ENCODE data around the gene ADAM22.

The ADAM22 gene

DNA sequence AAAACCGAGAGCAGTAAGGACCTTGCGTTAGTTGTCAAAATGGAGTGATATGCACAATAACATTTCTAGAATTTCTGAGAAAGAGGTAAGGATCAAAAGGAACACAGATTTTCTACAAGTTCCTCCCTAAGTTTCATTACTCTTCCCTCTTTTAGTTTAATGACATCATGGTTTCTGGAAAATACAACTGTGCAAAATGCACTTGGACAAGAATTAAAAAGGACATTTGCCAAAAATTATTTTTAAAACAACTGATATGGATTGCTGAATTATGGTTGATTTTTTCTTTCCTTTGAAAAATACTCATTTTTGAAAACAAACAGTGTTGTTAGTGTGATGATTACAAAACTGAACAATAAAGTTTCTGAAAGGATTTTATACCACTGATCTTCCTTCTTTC, 233.7 kb downstream of the ADAM22 start:
- no peaks in the 10 kb centered on the region for H3K9me3 Mint-ChIP-seq
- no peaks in the 10 kb centered on the region for H3K4me1 Mint-ChIP-seq
- H3K36me3 Mint-ChIP-seq (ENCODE audit: insufficient read depth) = no peaks in the 10 kb centered on the region
- no peak for DNase-seq (ENCODE audit: low spot score in 2 of 2)
- no peak overlapping the region for H3K4me3 Mint-ChIP-seq
- no peak overlapping the region for H3K27ac Mint-ChIP-seq (ENCODE audit: low read depth)
- H3K27me3 Mint-ChIP-seq = no peaks in the 10 kb centered on the region
- ATAC-seq (replicated peaks; ENCODE audit: extremely low read depth, poor library complexity, severe bottlenecking) = no peak

- no peak overlapping the region for H3K27ac Mint-ChIP-seq (ENCODE audit: low read depth)
- H3K9me3 Mint-ChIP-seq = no peaks in the 10 kb centered on the region
- H3K4me1 Mint-ChIP-seq = no peaks in the 10 kb centered on the region
- no peak overlapping the region for H3K4me3 Mint-ChIP-seq
- DNase-seq (ENCODE audit: low spot score in 2 of 2) = no peak
- no peak for ATAC-seq (replicated peaks; ENCODE audit: extremely low read depth, poor library complexity, severe bottlenecking)
- H3K27me3 Mint-ChIP-seq = no peaks in the 10 kb centered on the region
- H3K36me3 Mint-ChIP-seq (ENCODE audit: insufficient read depth) = no peaks in the 10 kb centered on the region
These were observed 235.8 kb downstream of the ADAM22 start for GRCh38 chr7:88169717-88170320.

DNA sequence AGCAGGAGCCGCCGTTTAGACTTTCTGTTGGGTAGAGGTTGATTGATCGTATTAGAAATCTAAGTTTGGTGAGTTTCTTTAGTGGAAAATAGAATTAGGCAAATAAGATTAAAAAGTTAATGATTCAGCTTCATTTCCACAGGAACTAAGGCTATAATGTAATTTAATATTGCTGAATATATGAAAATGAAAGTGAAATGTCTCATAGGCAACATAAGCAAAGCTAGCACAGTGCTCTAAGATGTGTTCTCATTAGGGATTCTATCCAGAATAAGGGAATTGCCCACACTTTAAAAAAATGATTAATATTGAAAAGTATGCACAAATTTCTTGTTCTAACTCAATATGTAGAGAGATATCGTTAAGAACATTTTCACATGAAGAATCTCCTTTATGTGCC, 238.8 kb downstream of the ADAM22 start:
- DNase-seq (ENCODE audit: low spot score in 2 of 2) (no peak), ATAC-seq (replicated peaks; ENCODE audit: extremely low read depth, poor library complexity, severe bottlenecking) (no peak)
- no peaks in the 10 kb centered on the region for H3K9me3 Mint-ChIP-seq
- no peak overlapping the region for H3K4me3 Mint-ChIP-seq
- no peaks in the 10 kb centered on the region for H3K36me3 Mint-ChIP-seq (ENCODE audit: insufficient read depth)
- no peak overlapping the region for H3K27ac Mint-ChIP-seq (ENCODE audit: low read depth)
- no peaks in the 10 kb centered on the region for H3K4me1 Mint-ChIP-seq
- H3K27me3 Mint-ChIP-seq = no peaks in the 10 kb centered on the region

DNA sequence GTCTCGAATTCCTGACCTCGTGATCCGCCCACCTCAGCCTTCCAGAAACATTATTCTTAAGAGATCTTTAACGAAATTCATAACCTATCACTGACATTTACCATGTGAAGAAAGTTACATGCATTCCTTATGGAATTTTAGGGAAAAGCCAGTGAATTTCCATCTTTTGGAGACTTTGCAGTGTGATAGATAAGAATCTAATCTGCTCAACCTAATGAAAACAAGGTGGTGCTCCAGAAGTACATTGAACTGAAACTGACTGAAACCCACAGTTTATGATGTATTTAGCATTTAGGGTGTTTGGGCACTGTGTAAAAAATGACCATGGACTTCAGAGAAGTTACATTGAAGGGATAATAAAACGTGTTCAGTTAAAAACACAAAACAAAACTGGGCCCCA, 242.1 kb downstream of the ADAM22 start:
- no peaks in the 10 kb centered on the region for H3K4me1 Mint-ChIP-seq
- no peak overlapping the region for H3K27ac Mint-ChIP-seq (ENCODE audit: low read depth)
- ATAC-seq (replicated peaks; ENCODE audit: extremely low read depth, poor library complexity, severe bottlenecking) (no peak), DNase-seq (ENCODE audit: low spot score in 2 of 2) (no peak)
- H3K4me3 Mint-ChIP-seq = no peak overlapping the region
- no peaks in the 10 kb centered on the region for H3K36me3 Mint-ChIP-seq (ENCODE audit: insufficient read depth)
- no peaks in the 10 kb centered on the region for H3K9me3 Mint-ChIP-seq
- H3K27me3 Mint-ChIP-seq = no peaks in the 10 kb centered on the region

- Mint-ChIP-seq H3K36me3 (ENCODE audit: insufficient read depth) (peaks cover 3% of the 10 kb centered on the region), H3K4me1 (no peaks in the 10 kb centered on the region), H3K27ac (ENCODE audit: low read depth) (no peak overlapping the region), H3K9me3 (no peaks in the 10 kb centered on the region), H3K27me3 (no peaks in the 10 kb centered on the region), H3K4me3 (no peak overlapping the region)
- DNase-seq (ENCODE audit: low spot score in 2 of 2) (no peak), ATAC-seq (replicated peaks; ENCODE audit: extremely low read depth, poor library complexity, severe bottlenecking) (no peak)
These were observed 249.0 kb downstream of the ADAM22 start for GRCh38 chr7:88183051-88183450.

DNA sequence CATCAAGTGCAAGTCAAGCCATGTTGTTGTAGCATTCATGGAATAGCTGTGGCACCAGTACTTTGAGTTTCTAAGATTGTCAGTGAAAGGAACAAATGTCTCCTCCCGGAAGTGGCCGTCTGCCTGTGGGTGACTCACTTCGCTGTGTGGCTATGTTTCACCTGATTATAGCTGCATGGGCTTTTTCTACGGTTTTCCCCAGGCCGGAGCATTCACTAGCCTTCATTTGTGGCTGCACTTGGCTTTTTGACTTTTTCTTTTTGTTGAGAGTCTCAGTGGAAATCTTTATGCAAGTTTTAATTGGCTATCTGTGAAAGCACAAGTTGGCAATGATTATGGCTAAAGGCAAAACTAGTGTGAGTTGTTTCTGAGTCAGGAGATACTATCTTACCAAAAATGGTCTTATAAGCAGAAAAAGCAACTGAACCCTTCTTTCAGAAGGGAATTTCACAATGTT, 250.8 kb downstream of the ADAM22 start:
- Mint-ChIP-seq H3K27me3 (no peaks in the 10 kb centered on the region), H3K4me3 (no peak overlapping the region), H3K27ac (ENCODE audit: low read depth) (no peak overlapping the region), H3K9me3 (no peaks in the 10 kb centered on the region), H3K4me1 (no peaks in the 10 kb centered on the region), H3K36me3 (ENCODE audit: insufficient read depth) (peaks cover 3% of the 10 kb centered on the region)
- ATAC-seq (replicated peaks; ENCODE audit: extremely low read depth, poor library complexity, severe bottlenecking) (no peak), DNase-seq (ENCODE audit: low spot score in 2 of 2) (no peak)

DNA sequence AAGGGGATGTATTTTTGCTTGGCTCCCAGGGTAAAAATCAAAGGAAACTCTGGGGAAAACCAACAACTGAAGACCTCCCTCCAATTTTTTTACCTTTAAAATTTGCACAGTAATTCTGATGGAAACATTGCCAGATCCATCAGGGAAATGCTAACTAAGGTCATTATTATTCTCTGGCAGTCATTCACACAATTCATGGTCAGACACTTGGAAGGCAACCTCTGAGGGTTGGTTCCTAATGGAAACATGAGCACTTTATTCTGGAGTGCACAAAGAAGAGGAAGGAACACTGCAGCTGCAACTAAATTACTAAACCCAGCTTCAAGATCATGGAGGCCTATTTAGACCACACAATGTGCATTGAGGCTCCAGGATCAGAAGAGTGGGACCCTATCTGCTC, 251.6 kb downstream of the ADAM22 start:
- H3K4me1 Mint-ChIP-seq = no peaks in the 10 kb centered on the region
- H3K27me3 Mint-ChIP-seq = no peaks in the 10 kb centered on the region
- no peaks in the 10 kb centered on the region for H3K9me3 Mint-ChIP-seq
- no peak for ATAC-seq (replicated peaks; ENCODE audit: extremely low read depth, poor library complexity, severe bottlenecking)
- no peak overlapping the region for H3K4me3 Mint-ChIP-seq
- DNase-seq (ENCODE audit: low spot score in 2 of 2) = no peak
- H3K27ac Mint-ChIP-seq (ENCODE audit: low read depth) = no peak overlapping the region
- peaks cover 3% of the 10 kb centered on the region for H3K36me3 Mint-ChIP-seq (ENCODE audit: insufficient read depth)

- H3K36me3 Mint-ChIP-seq (ENCODE audit: insufficient read depth) = no peaks in the 10 kb centered on the region
- H3K27ac Mint-ChIP-seq (ENCODE audit: low read depth) = no peak overlapping the region
- no peaks in the 10 kb centered on the region for H3K9me3 Mint-ChIP-seq
- H3K27me3 Mint-ChIP-seq = no peaks in the 10 kb centered on the region
- no peaks in the 10 kb centered on the region for H3K4me1 Mint-ChIP-seq
- DNase-seq (ENCODE audit: low spot score in 2 of 2) (no peak), ATAC-seq (replicated peaks; ENCODE audit: extremely low read depth, poor library complexity, severe bottlenecking) (no peak)
- no peak overlapping the region for H3K4me3 Mint-ChIP-seq
These were observed 257.9 kb downstream of the ADAM22 start for GRCh38 chr7:88191911-88192310.

GRCh38 chr7:88200261-88200660, 266.2 kb downstream of the ADAM22 start:
- H3K27ac Mint-ChIP-seq (ENCODE audit: low read depth) = no peak overlapping the region
- ATAC-seq (replicated peaks; ENCODE audit: extremely low read depth, poor library complexity, severe bottlenecking) (no peak), DNase-seq (ENCODE audit: low spot score in 2 of 2) (no peak)
- peaks cover 24% of the 10 kb centered on the region for H3K4me1 Mint-ChIP-seq
- no peaks in the 10 kb centered on the region for H3K27me3 Mint-ChIP-seq
- no peaks in the 10 kb centered on the region for H3K9me3 Mint-ChIP-seq
- no peak overlapping the region for H3K4me3 Mint-ChIP-seq
- H3K36me3 Mint-ChIP-seq (ENCODE audit: insufficient read depth) = peaks cover 14% of the 10 kb centered on the region

DNA sequence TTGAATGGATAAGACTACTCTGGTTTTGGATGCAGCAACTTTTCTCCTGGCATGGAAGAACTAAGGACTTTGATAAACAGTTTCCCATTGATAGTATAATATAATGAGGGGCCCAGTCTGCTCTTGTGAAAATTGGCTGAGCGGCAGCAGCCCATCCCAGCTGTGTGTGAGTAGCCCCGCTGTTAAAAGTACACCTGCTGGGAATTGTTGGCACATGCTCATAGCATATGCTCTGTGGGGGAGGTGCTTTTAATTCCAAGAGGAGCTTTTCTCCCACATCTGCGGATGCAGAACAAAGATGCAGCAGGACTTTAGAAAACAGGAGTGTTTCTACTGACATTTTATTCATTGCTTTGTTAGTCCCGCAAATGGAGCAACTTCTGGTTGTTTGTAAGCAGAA, 266.7 kb downstream of the ADAM22 start:
- H3K27me3 Mint-ChIP-seq = no peaks in the 10 kb centered on the region
- no peaks in the 10 kb centered on the region for H3K9me3 Mint-ChIP-seq
- H3K4me1 Mint-ChIP-seq = peaks cover 24% of the 10 kb centered on the region
- no peak overlapping the region for H3K4me3 Mint-ChIP-seq
- no peak overlapping the region for H3K27ac Mint-ChIP-seq (ENCODE audit: low read depth)
- ATAC-seq (replicated peaks; ENCODE audit: extremely low read depth, poor library complexity, severe bottlenecking) (no peak), DNase-seq (ENCODE audit: low spot score in 2 of 2) (no peak)
- peaks cover 15% of the 10 kb centered on the region for H3K36me3 Mint-ChIP-seq (ENCODE audit: insufficient read depth)

DNA sequence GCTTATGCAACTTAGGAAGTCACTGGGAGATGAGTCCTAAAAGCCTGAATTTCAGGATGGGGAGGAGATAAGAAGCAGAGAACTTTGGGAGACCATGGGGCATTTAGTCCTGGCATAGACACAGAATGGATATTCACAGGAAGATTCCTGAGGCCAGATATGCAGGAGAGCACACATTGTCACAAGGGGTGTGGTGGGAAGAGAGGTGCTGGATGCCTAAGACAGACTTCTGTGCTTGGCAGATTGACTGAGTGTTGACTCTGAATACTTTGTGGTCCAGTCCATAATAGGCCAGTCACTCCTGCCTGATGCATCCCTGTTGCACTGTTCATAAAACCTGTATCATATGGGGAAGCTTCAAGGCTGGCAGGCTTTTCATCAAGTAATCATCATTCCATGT, 267.3 kb downstream of the ADAM22 start:
- no peak for DNase-seq (ENCODE audit: low spot score in 2 of 2)
- Mint-ChIP-seq H3K4me1 (peaks cover 24% of the 10 kb centered on the region), H3K27me3 (no peaks in the 10 kb centered on the region), H3K36me3 (ENCODE audit: insufficient read depth) (peaks cover 20% of the 10 kb centered on the region), H3K27ac (ENCODE audit: low read depth) (no peak overlapping the region), H3K4me3 (no peak overlapping the region), H3K9me3 (no peaks in the 10 kb centered on the region)
- ATAC-seq (replicated peaks; ENCODE audit: extremely low read depth, poor library complexity, severe bottlenecking) = no peak

DNA sequence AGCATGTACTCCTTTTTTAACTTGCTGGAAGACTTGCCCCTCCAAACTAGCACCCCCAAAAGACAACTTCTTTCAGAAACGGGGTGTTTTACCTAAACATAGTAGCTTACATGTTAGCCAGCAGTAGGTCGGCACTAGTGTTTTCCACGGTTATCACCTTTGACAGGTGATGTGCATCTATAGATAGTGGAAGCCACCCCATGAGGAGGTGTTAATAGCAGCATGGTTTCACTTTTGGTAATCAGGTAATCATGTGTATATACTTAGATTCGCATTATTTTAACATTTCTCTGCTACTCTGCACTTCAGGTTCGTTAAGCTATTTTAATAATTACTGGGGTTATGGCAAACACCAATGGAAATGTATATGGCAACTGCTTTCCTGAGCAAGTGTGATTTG, 268.2 kb downstream of the ADAM22 start:
- no peaks in the 10 kb centered on the region for H3K27me3 Mint-ChIP-seq
- no peak overlapping the region for H3K4me3 Mint-ChIP-seq
- H3K9me3 Mint-ChIP-seq = no peaks in the 10 kb centered on the region
- H3K27ac Mint-ChIP-seq (ENCODE audit: low read depth) = peak overlapping the region; percentile 35
- DNase-seq (ENCODE audit: low spot score in 2 of 2) = no peak
- peak; percentile 73 for ATAC-seq (replicated peaks; ENCODE audit: extremely low read depth, poor library complexity, severe bottlenecking)
- peaks cover 24% of the 10 kb centered on the region for H3K4me1 Mint-ChIP-seq
- H3K36me3 Mint-ChIP-seq (ENCODE audit: insufficient read depth) = peaks cover 26% of the 10 kb centered on the region

DNA sequence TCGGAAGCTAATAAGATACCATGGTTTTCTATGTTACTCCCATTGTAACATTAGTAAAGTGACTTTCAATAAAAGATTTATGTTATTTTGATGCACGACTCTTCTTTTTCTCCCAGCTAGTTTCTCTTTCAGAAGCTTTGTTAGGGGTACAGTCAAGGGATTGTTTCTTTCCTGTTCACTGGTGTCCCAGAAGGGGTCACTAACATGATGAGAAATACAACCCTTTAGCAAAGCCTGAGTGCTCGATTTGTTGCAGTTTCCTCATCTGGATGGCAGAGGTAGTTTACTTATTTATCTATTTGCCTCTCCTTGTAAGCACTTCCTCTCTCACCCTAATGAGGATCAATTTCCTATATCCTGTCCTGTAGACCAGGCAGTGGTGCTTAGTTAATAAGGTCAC, 268.7 kb downstream of the ADAM22 start:
- H3K27ac Mint-ChIP-seq (ENCODE audit: low read depth) = peak overlapping the region; percentile 20
- peak; percentile 32 for ATAC-seq (replicated peaks; ENCODE audit: extremely low read depth, poor library complexity, severe bottlenecking)
- peaks cover 31% of the 10 kb centered on the region for H3K36me3 Mint-ChIP-seq (ENCODE audit: insufficient read depth)
- peaks cover 24% of the 10 kb centered on the region for H3K4me1 Mint-ChIP-seq
- DNase-seq (ENCODE audit: low spot score in 2 of 2) = no peak
- H3K9me3 Mint-ChIP-seq = no peaks in the 10 kb centered on the region
- H3K4me3 Mint-ChIP-seq = no peak overlapping the region
- H3K27me3 Mint-ChIP-seq = no peaks in the 10 kb centered on the region

DNA sequence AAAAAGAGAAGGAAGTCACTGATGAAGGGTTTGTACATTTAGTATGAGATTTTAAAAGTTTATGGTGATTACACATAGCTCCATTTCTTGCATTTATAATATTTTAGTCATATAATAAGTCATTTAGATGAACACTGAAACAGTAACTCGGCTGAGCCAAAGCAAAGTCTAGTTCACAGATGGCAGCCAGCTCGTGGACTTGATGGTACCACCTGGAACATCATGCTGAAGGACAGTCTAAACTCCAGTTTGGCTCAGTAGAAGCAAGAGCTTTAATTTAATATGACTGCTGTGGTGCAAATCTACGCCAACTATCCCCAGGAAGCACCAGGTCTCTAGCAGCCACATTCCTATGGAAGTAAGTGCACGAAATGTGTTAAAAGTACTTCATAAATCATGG, 269.4 kb downstream of the ADAM22 start:
- H3K9me3 Mint-ChIP-seq = no peaks in the 10 kb centered on the region
- peak overlapping the region; percentile 20 for H3K27ac Mint-ChIP-seq (ENCODE audit: low read depth)
- ATAC-seq (replicated peaks; ENCODE audit: extremely low read depth, poor library complexity, severe bottlenecking) (no peak), DNase-seq (ENCODE audit: low spot score in 2 of 2) (no peak)
- H3K4me1 Mint-ChIP-seq = peaks cover 24% of the 10 kb centered on the region
- peaks cover 37% of the 10 kb centered on the region for H3K36me3 Mint-ChIP-seq (ENCODE audit: insufficient read depth)
- no peaks in the 10 kb centered on the region for H3K27me3 Mint-ChIP-seq
- no peak overlapping the region for H3K4me3 Mint-ChIP-seq
